ENCODE measurements around the gene DYRK1A.

DYRK1A gene

DNA sequence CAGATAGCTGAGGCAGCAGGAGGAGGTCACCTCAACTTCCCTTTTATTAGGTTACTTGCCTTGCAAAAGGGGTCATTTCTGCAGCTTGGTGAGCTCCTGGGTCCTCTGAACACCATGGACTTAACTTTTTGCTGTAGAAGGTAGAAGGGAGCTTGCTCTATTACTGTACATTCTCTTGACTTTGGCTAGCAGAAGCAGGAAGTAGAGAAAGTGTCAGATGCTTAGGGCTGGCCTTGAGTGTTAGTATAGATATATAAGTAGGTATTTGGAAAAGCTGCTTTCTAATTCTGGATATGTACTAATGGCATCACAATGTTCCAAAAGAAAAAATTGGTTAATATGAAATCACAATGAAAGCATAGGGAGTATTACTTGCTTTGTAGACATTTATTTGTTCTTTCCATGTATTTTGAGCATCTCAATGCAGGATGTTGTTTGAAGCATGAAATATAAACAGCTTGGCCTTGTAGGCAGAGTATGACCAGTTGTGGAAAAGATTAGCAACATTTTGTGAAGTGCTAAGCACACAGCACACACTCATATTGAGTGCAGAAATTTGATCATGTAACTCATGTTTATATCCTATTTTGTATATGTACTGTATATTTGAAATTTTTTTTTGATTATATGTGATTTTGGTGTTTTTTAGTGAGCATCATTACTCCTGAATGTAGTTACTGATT lies 108.8 kb downstream of the DYRK1A start:
- no peak for DNase-seq (ENCODE audit: low read depth in 2 of 2, low spot score in 1 of 2)

- DNase-seq (ENCODE audit: low read depth in 2 of 2, low spot score in 1 of 2): no peak
Measured at GRCh38 chr21:37478794-37479193, 112.2 kb downstream of the DYRK1A start.

GRCh38 chr21:37483776-37484175 lies 117.2 kb downstream of the DYRK1A start:
- DNase-seq (ENCODE audit: low read depth in 2 of 2, low spot score in 1 of 2): no peak

DNA sequence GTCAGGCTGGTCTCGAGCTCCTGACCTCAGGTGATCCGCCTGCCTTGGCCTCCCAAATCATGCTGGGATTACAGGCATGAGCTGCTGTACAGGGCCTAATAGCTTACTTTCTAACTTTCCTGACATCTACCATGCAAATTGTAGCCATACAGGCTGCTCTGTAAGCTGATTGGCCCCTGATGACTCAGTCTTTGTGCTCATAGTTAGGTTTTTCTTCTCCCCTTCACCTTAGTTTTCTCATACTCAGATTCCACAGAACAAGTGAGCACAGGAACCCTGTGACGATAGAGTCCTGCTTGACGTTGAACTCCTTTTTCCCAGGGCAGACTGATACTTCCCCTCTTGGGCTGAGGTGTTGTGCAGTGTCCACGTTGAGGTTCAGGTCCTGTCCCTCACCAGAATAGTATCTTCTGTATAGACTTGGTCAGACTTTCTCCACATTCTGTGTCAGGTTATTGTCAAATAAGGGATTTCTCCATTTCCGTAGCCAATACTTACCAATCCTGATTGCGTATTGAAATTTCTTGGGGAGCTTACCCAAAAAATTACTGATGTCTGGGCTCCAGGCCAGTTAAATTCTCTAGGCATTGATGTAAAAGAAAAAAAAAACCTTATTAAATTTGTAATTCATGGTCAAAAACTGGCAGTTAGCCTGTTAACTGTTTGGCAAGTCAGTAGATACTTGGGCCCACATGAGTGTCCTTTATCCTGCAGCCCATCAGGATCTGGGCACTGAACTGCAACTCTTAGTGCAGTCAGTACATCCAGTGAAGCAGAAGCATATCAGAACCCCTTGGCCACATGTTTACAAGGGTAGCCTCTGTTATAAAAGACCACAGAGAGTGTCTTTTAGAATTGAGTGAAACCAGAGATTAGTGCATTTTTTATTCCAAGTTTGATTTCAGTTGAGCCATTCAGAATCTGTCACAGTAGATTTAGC lies 118.2 kb downstream of the DYRK1A start:
- no peak for DNase-seq (ENCODE audit: low read depth in 2 of 2, low spot score in 1 of 2)

DNA sequence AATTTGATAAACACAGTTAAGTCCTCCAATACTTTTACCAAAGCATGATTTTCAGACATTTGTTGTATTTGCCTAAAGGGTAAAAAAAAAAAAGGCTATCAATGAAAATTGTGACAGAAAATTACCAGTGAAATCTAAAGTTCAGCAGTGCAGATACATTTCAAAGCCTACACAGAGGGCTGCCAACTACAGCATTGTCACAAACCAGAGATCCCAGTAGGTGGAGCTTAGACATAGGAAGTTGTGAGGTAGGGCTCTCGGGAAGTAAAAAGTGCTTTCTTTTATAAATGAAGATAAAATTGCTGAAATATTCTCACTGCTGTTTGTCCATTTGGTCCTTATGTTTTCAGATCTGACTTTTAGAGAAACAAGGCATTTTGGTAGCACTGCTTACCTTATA lies 123.0 kb downstream of the DYRK1A start:
- no peak for DNase-seq (ENCODE audit: low read depth in 2 of 2, low spot score in 1 of 2)

DNA sequence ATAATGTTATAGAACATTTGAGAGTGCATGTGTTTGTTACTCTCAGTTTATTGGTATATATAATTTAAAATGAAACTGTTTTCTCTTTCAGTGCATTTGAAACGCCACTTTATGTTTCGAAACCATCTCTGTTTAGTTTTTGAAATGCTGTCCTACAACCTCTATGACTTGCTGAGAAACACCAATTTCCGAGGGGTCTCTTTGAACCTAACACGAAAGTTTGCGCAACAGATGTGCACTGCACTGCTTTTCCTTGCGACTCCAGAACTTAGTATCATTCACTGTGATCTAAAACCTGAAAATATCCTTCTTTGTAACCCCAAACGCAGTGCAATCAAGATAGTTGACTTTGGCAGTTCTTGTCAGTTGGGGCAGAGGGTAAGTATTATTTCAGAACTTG lies 123.5 kb downstream of the DYRK1A start:
- no peak for DNase-seq (ENCODE audit: low read depth in 2 of 2, low spot score in 1 of 2)

GRCh38 chr21:37496972-37497371 lies 130.4 kb downstream of the DYRK1A start:
- DNase-seq (ENCODE audit: low read depth in 2 of 2, low spot score in 1 of 2): no peak

DNA sequence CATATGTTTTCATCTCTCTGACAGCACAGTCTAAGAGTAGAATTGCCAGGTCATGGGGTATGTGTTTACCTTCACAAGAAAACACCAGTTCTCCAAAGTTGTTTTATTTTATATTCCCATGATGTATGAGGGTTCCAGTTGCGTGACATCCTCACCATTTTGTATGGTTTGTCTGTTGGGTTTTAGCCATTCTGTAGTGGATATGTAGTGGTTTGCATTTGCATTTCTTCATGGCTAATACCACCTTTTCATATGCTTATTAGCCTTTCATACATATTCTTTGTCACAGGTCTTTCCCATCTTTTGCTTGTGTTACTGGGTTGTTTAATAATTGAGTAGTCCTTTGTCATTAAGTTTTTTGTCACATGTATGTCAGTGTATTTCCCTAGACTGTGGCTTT lies 132.1 kb downstream of the DYRK1A start:
- DNase-seq (ENCODE audit: low read depth in 2 of 2, low spot score in 1 of 2): no peak

DNA sequence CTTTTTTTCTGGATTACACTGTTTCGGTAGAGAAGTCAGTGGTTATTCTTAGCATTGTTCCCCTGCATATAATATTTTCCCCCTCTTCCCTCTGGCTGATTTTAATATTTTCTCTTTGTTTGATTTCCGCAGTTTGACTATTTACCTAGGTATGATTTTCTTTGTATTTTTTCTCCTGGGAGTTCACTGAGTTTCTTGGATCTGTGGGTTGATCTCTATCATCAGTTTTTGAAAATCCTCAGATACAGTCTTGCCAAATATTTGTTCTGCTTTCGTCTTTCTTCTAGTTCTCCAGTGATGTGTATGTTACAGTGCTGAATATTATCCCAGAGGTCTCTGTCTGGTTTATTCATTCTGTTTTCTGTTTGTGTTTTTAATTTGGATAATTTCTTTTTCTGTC lies 136.4 kb downstream of the DYRK1A start:
- DNase-seq (ENCODE audit: low read depth in 2 of 2, low spot score in 1 of 2): no peak

DNA sequence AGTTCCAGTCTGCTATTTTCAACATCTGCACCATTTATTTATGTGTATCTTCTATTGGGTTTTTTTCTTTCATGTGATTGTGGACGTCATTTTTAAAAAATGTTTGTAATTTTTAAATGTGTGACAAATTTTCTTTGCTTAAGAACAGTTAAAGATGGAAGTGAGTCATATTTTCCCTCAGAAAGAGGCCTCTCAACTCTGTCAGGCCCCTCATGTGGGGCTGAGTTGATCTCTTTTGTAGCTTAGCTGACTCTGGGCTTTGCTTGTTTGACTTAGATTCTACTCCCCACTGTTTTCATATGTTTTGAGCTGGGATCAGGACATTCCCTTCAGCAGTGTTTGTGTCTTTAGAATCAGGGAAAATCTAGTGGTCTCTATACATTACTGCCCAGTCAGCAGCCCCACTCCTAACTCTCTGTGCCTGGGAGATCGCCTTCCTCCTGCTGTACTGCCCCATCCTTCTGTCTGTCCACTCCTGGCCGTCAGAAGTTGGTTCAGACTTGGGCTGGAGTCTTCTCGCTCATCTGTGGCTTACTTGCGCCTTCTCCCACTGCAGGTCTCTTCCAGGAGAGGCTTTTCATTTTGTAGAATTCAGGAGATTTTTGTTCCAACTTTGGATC lies 137.4 kb downstream of the DYRK1A start:
- no peak for DNase-seq (ENCODE audit: low read depth in 2 of 2, low spot score in 1 of 2)

GRCh38 chr21:37505963-37506362 lies 139.4 kb downstream of the DYRK1A start:
- no peak for DNase-seq (ENCODE audit: low read depth in 2 of 2, low spot score in 1 of 2)

DNA sequence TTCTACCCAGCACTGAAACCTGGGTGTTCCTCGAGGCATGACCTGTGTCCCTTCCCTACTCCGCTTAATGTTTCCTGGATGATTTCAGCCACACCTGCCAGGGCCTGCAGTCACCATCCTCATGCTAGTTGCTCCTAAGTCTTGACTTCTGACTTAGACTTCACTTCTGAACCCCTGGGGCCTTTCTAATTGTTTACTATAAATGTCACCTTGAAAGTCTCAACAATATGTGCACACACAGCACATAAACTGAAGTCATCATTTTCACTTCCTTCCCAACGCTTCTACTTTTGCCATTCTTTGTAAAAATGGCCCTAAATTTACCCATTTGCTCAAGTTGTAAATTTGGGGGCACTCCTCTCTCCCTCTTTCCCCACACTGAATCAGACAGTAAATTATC lies 141.1 kb downstream of the DYRK1A start:
- DNase-seq (ENCODE audit: low read depth in 2 of 2, low spot score in 1 of 2): no peak

DNA sequence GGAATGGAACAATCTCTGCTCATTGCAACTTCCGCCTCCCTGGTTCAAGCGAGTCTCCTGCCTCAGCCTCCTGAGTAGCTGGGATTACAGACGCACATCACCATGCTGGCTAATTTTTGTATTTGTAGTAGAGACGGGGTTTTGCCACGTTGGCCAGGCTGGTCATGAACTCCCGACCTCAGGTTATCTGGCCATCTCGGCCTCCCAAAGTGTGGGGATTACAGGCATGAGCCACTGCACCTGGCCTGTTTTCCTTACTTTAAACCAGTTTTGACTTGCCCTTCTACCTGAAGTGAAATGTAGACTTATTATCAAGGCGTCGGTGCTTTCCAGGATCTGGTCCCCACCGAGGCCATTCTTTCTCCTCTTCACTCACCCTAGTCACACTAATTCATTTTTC lies 141.8 kb downstream of the DYRK1A start:
- DNase-seq (ENCODE audit: low read depth in 2 of 2, low spot score in 1 of 2): no peak

GRCh38 chr21:37509802-37510393 lies 143.3 kb downstream of the DYRK1A start:
- no peak for DNase-seq (ENCODE audit: low read depth in 2 of 2, low spot score in 1 of 2)

- DNase-seq (ENCODE audit: low read depth in 2 of 2, low spot score in 1 of 2): no peak
Measured at GRCh38 chr21:37511848-37512247, 145.3 kb downstream of the DYRK1A start.

- no peak for DNase-seq (ENCODE audit: low read depth in 2 of 2, low spot score in 1 of 2)
Measured at GRCh38 chr21:37513383-37513782, 146.8 kb downstream of the DYRK1A start.

DNA sequence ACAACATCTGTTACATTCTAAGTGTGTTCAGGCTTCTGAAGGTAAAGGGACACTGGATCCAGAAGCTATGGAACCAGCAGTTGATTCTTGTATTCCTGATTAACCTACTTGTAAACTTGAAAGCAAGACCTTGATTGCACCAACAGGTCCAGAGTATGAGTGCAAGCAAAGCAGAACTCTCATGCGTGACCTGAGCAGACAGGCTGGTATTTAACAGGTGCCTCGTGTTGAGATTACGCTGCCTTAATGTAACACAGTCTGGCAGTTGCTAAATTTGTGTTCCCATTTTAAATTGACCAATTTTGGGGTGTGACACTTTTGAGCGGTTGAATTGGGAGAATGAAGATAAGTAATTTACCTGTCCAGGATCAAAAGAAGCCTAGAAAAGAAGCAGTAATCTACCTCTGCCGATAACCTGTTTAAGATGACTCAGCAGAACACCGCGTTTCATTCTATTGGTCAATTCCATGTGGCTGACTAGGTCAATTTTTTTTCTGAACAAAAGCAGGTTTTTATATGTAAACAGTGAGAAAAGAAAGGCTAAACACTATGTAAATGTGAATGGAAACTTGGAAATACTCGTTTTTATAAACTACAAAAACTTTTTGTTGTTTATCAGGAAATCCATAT lies 147.6 kb downstream of the DYRK1A start:
- DNase-seq (ENCODE audit: low read depth in 2 of 2, low spot score in 1 of 2): no peak

DNA sequence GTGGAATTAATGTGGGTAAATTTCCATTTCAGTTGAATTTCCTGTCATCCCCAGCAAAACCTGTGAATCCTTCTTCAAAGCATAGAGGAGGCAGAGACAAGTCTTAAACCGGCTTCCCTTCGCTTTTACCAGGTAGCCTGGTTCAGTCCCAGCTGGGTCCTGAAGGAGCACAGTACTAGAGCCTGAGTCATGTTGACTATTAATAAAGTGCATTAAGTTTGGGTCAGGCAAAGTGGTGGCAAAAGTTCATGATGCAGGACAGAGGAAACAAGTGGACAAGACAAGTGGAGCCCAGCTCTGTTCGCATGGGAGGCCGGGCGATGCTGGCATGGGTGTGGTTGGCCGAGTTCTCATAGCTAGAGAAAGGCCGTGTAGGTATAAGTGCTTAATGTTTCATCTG lies 150.4 kb downstream of the DYRK1A start:
- DNase-seq (ENCODE audit: low read depth in 2 of 2, low spot score in 1 of 2): no peak

DNA sequence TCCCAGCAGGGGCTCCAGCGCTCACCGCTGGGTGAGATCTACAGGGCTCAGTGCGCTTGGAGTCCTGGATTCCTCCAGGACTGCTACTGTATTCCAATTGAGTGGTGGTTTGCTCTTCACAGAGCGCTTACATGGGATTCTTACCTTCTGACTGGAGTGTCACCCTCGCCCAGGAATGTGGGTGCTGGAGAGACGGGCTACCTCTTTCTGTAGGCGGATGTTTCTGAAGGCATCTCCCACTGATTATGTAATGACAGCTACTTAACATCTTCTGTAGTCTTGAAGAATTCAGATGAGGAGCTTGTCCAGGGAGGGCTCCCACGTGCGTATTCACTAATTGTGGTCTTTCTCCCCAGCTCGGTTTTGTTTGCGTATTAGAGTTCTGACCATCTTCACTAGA lies 154.2 kb downstream of the DYRK1A start:
- no peak for DNase-seq (ENCODE audit: low read depth in 2 of 2, low spot score in 1 of 2)

GRCh38 chr21:37521658-37522057 lies 155.1 kb downstream of the DYRK1A start:
- no peak for DNase-seq (ENCODE audit: low read depth in 2 of 2, low spot score in 1 of 2)

DNA sequence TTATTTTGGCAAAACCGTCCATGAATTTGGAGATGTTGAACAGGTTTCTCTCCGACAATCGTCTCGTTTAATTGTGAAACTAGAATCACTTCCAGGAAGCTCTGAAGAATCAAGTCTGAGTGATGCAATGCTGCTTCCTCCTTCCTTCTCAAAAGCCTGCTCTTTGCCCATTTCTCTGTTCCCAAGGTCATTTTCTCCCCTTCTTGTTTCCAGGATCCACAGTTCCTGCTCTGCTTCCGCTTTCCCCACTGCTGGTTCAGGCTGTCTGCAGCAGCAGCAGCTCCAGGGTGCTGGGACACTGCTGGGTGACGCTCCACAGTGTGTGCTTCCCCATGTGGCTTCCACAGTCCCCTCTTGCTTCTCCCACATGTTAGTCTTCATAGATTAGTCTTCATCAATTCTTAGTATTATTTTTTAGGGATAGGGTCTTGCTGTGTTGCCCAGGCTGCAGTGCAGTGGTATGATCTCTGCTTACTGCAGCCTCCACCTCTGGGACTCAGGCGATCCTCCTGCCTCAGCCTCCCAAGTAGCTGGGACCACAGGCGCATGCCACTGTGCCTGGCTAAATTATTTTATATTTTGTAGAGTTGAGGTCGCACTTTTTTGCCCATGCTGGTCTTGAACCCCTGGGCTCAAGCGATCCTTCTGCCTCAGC lies 156.2 kb downstream of the DYRK1A start:
- DNase-seq (ENCODE audit: low read depth in 2 of 2, low spot score in 1 of 2): no peak
